Measurements from ENCODE around the gene C17orf114.
A peak's percentile ranks its signal among the peaks of the same experiment; 100 is the strongest.

The C17orf114 gene

DNA sequence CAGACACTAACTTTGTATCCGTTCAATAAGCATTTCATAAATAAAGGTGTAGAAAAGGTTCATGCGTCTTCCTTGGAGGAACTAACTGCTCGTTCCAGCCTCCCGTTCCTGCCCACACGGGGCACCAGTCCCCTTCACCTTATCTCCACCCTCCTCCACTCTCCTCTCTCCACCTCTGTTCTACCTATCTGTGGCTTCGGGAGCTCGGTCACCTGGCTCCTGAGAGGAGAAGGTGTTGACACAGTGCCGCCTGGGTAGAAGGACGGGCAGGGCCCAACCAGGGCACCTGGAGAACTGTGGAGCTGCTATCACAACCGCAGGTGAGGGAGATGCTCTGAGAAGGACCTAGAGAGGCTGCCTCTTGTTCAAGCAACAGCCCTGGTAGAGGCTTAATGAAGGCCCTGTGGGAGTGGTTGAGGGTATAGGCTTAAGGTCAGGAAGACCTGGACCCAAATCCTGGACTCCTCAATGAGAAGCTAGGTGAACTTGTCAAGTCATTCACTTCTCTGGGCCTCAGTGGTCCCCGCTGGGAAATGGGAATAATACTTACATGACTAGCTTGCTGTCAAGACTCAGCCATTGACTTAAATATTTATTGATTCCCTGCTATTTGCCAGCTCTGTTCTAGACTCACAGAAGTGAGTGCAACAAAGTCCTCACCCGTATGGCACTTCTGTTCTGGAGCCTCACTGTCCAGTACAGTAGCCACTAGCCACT, 21.4 kb upstream of the C17orf114 start:
- DNase-seq (ENCODE audit: low spot score) = no peak

DNA sequence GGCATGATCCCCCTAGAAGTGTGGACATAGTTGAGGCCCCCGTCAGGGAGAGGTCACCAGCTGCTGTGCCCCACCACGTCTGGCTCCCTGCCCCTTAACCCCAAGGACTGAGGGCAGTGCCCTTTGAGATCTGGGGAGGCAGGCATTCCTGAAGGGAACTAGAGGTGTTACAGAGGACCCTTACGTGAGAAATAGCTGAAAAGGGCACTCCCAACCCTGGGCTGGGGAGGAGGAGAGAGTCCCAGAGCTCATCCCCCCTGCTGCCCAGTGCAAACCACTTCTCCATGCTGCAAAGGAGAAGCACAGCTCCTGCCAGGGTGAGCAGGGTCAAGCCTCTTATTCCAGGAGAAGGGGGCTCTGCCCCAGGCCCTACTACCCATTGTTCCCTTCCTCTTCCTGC, 20.7 kb upstream of the C17orf114 start:
- no peak for DNase-seq (ENCODE audit: low spot score)

DNA sequence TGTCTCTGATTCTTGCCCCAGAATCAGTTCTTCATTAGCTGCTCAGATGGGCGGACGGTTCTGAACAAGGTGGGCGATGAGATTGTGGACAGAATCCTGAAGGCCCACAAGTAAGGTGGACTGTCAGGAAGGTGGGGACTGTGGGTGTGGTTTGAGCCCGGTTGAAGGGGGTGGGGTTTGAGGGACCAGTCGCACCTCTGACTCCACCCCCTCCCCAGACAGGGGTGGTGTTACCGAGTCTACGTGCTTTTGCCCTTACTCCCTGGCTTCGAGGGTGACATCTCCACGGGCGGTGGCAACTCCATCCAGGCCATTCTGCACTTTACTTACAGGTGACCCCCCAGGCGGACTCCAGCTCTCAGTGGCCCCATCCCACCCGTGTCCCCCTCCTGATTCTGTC, 16.1 kb upstream of the C17orf114 start:
- no peak for DNase-seq (ENCODE audit: low spot score)

DNA sequence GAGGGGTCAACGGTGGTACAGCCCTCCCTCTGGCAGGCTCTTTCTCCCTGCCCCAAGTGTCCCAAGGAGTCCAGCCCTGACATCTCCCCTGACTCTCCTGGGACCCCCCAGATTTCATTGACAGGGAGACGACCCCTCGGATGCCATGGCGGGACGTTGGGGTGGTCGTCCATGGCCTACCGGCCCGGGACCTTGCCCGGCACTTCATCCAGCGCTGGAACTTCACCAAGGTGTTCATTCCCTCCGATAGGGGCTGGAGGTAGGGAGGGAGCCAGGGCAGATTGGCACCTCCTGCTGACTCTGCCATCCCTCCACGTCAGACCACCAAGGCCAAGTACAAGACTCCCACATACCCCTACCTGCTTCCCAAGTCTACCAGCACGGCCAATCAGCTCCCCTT, 14.7 kb upstream of the C17orf114 start:
- DNase-seq (ENCODE audit: low spot score) = no peak

DNA sequence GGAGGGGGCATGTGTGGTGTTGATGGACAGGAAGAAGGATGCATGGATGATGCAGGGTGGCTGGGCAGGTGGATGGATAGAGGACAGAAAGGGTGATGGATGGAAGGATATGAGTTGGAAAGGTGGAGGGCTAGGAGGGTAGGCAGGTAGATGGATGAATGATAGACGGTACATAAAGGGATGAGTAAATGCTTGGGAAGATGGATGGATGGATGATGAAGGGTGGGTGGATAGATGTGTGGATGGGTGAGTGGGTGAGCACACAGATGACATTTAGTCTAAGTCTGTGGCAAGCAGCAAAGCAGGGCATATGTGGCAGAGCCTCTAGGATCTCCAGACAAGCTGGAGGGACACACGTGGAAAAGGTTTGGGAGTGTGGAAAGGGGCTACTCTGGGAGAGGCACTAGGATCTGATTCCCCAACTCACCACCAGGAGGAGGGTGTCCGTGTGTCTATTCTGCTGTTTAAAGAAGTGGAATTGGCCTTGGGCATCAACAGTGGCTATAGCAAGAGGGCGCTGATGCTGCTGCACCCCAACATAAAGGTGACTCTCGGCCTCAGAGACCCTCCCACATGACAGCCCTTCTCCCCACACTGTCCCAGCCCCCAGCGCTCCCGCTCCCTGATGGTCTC, 13.0 kb upstream of the C17orf114 start:
- DNase-seq (ENCODE audit: low spot score) = no peak

DNA sequence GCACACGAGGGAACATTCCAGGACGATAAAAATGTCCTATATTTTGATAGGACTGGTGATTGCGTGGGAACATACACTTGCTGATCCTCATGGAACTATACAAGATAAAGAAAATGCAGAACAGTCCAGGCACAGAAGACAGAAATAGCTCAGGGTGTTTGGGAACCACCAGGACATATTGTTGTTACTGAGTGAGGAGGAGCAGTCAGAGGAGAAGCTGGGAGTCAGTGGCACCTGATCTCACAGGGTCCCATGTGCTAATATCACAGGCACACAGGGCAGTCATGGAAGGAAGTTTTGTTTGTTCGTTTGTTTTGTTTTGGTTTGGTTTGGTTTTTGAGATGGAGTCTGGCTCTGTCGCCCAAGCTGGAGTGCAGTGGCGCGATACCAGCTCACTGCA, 10.6 kb upstream of the C17orf114 start:
- no peak for DNase-seq (ENCODE audit: low spot score)

DNA sequence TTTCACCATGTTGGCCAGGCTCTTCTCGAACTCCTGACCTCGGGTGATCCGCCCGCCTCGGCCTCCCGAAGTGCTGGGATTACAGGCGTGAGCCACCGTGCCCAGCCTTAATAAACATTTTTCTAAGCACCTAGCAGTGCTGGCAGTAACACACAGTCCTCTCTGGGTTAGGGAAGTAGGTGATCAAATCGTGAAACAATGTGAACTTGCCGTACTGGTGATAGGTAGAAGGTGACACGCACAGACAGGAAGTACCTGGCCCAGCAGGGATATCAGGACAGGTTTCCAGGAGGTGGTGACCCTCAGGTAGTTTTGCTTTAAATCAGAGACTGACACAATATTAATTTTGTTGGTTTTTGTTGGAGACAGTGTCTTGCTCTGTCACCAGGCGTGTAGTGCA, 9.3 kb upstream of the C17orf114 start:
- no peak for DNase-seq (ENCODE audit: low spot score)

DNA sequence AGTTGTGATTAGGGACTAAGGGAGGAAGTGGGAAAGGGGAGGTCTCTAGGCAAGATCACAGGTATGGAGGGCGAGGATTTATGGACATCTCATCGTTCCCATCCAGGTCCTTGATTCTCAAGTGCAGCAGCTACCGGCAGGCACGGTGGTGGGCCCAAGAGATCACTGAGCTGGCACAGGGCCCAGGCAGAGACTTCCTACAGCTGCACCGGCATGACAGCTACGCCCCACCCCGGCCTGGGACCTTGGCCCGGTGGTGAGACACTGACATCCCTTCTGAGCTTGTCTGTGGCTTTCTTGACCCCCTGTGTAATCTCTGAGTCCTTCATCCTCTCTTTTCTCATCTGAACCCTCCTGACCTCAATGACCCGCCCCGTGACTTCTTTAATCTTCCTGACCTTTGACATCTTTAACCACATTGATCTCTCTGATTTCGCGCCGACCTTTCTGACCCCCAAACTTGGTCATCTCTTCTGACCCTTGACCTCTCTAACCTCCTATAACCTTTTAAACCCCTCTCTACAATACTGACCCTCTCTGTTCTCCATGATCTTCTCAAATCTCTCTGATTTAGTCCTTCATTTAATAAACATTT, 8.7 kb upstream of the C17orf114 start:
- DNase-seq (ENCODE audit: low spot score) = peak; percentile 43

DNA sequence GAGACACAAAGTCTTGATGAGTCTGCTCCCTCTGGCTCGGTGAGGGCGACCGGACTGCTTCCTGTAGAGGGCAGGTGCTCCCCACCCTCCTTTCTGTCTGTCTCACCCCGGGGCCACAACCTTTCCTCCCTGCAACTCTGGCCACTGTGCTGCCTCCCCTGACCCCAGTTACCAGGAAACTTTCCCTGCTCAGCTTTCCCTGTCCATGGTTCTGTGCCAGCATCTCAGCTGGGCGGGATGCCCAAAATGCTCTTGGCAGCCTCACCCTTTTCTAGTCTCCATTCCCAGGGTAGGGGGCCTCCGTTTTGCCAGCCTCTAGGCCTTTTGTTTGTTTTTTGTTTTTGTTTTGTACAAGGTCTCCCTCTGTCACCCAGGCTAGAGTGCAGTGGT, 6.2 kb upstream of the C17orf114 start:
- DNase-seq (ENCODE audit: low spot score) = no peak

DNA sequence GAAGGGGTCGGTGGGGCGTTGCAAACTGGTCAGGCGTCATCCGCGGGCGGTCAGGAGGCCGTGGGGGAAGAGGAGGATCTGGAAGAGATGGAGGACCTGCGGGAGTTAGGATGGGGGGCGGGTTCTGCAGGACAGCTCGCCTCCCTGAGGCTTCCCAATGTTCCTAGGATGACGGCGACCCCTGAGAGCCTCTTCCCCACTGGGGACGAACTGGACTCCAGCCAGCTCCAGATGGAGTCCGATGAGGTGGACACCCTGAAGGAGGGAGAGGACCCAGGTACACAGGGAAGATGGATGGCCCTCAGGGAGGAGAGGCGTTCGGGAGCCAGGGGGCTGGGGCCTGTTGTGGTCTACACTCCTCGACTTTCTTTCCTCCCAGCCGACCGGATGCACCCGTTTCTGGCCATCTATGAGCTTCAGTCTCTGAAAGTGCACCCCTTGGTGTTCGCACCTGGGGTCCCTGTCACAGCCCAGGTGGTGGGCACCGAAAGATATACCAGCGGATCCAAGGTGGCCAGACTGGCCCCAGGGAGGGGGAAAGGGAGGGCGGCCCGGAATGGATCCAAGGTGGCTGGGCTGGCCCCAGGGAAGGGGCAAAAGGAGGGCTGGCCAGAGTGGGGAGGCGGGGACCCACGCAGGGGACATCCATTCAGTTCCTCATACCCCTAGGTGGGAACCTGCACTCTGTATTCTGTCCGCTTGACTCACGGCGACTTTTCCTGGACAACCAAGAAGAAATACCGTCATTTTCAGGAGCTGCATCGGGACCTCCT, 5.7 kb upstream of the C17orf114 start:
- no peak for DNase-seq (ENCODE audit: low spot score)

DNA sequence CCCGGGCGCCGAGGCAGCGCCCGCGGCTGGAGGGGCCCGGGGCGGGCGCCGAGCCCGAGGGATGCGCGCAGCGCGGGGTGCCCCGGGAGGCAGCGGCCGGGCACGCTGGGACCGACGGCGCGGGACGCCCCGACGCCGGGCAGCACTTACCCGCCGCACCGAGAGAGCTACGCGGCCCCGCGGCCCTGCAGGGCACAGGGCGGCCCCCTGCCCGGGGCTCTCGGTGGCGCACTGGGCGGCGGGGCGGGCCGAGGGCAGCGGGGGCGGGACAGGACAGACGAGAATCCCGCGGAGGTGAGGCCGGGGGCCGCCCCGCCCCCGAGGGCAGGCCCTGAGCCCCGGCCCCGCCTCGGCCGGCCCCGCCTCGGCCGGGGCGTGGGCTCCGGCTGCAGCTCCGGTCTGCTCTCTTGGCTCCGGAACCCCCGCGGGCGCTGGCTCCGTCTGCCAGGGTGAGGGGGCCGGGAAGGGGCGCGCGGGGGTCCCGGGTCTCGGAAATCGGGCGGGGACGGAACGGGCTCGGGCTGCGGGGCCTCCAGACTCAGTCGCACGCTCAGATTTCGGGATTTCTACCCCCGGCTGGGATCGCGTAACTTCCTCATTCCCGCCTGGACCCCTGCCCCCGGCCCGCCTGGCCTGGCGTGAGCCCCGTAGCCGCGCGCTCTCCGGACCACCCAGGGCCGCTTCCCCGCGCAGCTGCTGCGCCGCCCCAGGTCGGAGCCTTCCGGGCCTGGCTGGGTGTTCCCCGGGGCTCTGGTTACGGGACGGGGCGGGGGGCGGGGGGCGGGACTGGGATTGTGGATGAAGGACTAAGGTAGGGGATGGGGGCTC, 4.9 kb upstream of the C17orf114 start, which contains the start of gene PLD2:
Gene PLD2, plus strand, starts transcription at position 376 of the 828 bp plus-strand sequence. CDS start 621 bp downstream, outside the sequence.
- DNase-seq (ENCODE audit: low spot score) = peak; percentile 77

DNA sequence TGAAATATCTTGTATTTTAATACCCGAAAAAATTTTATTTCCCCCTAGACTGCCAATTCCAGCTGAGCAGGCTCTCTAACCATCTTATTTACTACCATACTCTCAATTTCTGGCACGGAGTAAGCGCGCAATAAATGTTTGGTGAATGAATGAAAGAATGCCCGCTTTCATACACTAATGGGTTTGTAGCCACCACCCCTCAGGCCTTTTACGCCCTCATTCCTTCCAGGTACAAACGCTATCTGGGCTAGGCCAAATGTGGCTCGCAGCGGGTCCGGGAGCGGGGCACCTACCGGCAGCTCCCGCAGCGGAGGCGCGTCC, 4.3 kb upstream of the C17orf114 start:
- DNase-seq (ENCODE audit: low spot score) = peak; percentile 6

DNA sequence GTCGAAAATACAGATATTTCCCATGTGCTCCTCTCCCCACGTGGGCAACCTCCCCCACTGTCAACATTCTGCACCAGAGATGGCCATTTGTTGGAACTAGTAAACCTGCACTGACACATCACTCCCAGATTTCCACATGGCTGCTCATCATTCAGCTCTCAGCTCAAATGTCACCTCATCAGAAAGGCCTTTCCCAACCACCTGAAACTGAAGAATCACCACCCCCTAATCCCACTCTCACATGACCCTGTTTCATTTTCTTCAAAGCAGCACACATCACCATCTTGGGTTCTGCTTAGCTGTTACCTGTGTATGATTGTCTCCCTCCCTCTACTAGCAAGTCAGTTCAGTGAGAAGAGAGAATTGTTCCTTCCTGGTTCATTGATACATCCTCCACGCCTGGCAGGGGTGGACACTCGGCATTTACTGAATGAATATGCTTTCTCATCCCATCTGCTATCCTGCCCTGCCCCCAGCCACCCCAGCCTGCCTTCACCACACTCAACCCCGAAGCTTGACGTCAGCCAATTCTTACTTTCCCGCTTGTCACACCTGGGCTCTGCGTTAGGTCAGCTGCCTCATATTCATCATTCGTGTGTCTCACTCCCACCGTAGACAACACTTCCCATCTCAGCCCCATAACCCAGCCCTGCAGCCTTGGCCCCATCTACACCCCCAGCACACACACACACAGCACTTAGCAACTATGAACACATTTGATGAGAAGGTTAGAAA, 1.5 kb downstream of the C17orf114 start:
- no peak for DNase-seq (ENCODE audit: low spot score)

DNA sequence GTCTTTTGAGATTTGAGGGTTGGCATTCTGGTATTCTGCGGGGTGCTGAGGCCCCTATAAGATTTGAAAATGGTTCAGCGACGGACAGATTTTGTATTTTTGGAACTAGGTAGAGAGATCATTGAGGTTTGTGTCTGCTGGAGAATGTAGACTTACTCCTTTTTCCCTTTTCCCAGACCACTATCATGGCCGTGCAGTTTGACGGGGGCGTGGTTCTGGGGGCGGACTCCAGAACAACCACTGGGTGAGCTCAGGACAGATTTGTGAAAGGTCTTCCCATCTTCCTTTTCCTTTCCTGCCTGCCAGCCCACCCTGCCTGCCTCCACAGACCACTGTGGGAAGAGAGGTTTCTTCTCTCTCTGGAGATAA, 5.6 kb downstream of the C17orf114 start:
- DNase-seq (ENCODE audit: low spot score) = peak; percentile 39

DNA sequence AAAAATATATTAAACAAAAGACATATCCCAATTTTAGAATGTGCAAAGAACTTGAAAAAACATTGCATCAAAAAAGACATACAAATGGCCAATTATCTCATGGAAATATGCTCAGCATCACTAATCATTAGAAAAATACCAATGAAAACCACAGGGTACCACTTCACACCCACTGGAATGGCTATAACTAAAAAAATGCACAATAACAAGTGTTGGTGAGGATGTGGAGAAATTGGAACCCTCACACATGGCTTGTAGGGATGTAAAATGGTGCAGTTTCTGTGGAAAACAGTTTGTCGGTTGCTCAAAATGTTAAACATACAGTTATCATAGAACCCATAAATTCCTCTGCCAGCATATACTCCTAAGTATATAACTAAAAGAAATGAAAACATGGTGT, 7.0 kb downstream of the C17orf114 start:
- no peak for DNase-seq (ENCODE audit: low spot score)

DNA sequence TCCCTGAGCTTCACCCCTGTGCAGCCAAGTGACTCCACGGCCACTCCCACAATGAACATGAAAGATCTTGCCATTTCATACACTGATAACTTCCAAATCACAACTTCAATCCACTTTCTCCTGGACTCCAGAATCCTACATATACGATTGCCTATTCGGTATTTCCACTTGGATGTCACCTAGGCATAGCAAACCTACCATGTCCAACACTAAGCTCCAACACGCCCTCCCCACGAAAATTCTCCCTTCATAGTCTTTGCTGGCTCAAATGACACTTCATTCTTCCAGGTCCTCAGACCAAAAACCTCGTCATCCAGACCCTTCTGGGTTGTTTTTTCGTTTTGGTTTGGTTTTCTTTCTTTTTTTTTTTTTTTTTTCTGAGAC, 11.4 kb downstream of the C17orf114 start:
- DNase-seq (ENCODE audit: low spot score) = no peak

DNA sequence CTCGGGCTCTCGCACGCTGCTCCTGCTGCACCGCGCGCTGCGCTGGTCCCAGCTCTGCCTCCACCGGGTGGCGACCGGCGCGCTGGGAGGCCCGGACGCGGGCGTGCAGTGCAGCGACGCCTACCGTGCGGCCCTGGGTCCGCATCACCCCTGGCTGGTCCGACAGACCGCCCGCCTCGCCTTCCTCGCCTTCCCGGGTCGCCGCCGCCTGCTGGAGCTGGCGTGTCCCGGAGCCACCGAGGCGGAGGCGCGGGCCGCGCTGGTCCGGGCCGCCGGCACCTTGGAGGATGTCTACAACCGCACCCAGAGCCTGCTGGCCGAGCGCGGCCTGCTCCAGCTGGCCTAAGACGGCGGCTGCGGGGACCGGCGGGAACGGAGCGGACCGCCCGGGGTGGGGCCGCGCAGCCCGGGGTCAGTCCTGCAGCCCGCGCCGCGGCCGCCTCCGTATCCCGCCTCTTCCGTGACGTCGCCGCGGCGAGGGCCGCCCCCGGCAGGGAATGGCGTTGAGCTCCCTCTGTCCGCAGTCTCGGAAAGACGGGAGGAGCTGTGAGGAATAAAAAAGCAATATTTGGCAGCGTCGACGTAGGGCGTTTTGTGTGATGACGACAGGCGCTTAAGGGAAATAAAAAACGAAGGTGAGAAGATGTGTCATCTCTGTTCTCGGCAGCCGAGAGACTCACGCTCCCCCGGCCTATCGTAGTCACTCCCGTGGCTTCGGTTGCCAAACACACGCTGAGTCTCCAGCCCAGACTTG, 12.0 kb downstream of the C17orf114 start:
- peak; percentile 74 for DNase-seq (ENCODE audit: low spot score)

DNA sequence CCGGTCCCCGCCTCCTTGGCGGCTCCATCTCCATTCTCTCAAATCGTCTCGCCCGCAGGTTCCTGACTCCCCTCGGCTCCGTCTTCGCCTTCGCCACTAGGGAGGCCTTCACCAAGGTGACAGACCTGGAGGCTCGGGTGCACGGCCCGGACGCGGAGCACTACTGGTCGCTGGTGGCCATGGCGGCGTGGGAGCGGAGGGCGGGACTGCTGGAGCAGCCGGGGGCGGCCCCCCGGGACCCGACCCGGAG, 12.5 kb downstream of the C17orf114 start:
- DNase-seq (ENCODE audit: low spot score) = no peak

DNA sequence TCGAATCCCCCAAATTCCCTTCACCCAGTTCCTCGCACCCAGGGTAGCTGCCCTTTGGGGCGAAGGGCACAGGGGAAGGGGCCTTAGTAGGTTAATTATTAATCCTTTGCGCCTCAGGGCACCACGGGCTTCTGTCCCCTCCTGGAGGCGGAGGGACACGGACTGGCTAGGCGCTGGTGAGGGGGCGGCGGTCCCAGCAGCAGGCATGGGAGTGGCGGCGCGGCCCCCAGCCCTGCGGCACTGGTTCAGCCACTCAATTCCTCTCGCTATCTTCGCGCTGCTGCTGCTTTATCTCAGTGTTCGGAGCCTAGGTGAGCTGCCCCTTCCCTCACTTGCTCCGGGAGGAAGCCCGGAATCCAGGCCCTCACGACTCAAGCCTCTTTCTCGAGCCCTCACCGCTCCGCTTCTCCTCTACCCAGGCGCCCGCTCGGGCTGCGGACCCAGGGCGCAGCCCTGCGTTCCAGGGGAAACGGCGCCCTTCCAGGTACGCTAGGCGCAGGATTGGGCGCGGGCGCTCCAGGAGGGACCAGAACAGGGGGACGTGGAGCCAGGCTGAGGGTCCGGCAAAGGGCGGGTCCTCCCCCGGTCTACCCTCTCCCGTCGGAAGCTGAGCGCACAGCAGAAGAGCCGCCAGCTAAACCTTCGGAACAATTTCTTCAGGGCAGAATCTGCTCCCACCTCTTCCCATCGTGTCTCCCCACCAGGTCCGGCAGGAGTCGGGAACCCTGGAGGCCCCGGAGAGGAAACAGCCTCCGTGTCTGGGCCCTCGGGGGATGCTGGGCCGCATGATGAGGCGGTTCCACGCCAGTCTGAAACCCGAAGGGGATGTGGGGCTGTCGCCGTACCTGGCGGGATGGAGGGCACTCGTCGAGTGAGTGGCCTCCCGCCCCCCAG, 13.1 kb downstream of the C17orf114 start, which contains the start of gene GLTPD2:
Gene GLTPD2, plus strand, starts transcription at position 158 of the 894 bp plus-strand sequence. Its CDS starts 48 bp downstream, at position 206.
- DNase-seq (ENCODE audit: low spot score) = no peak
